ENCODE data around the gene FSTL4. TPM values are rescaled to one million over a fixed set of nuclear protein-coding genes. Genes with fewer than 3 reads are reported as not detected.

The FSTL4 gene
- total RNA-seq, 4 donors from 2014 or later = 0.41 TPM; not detected in 3

- no peak for DNase-seq
- TF ChIP-seq CTCF (IDR thresholded peaks at IDR 0.05) (no peak), POLR2A (IDR thresholded peaks at IDR 0.05) (no peak)
- intact Hi-C loops (cut with DNase I; ENCODE audit: low total_unique reads) = no loop called here
Observed at GRCh38 chr5:133403741-133404364, 208.5 kb downstream of the FSTL4 start.

GRCh38 chr5:133402775-133403174 lies 209.6 kb downstream of the FSTL4 start:
- DNase-seq = no peak
- intact Hi-C loops (cut with DNase I; ENCODE audit: low total_unique reads) = no loop called here
- Histone ChIP-seq H3K9me3 (no peaks in the 10 kb centered on the region), H3K27ac (no peak overlapping the region), H3K4me3 (no peak overlapping the region), H3K36me3 (no peaks in the 10 kb centered on the region), H3K27me3 (no peaks in the 10 kb centered on the region), H3K4me1 (no peaks in the 10 kb centered on the region)
- TF ChIP-seq POLR2A (IDR thresholded peaks at IDR 0.05) (no peak), CTCF (IDR thresholded peaks at IDR 0.05) (no peak)

More at GRCh38 chr5:133403741-133404364, 208.5 kb downstream of the FSTL4 start:
- Histone ChIP-seq H3K4me1 (no peaks in the 10 kb centered on the region), H3K36me3 (no peaks in the 10 kb centered on the region), H3K9me3 (no peaks in the 10 kb centered on the region), H3K4me3 (no peak overlapping the region), H3K27ac (no peak overlapping the region), H3K27me3 (no peaks in the 10 kb centered on the region)

GRCh38 chr5:133401731-133402347 lies 210.5 kb downstream of the FSTL4 start:
- Histone ChIP-seq H3K4me3 (no peak overlapping the region), H3K27ac (no peak overlapping the region), H3K9me3 (no peaks in the 10 kb centered on the region), H3K4me1 (no peaks in the 10 kb centered on the region), H3K27me3 (no peaks in the 10 kb centered on the region), H3K36me3 (no peaks in the 10 kb centered on the region)
- DNase-seq = no peak
- intact Hi-C loops (cut with DNase I; ENCODE audit: low total_unique reads) = no loop called here
- TF ChIP-seq CTCF (IDR thresholded peaks at IDR 0.05) = no peak
- TF ChIP-seq POLR2A (IDR thresholded peaks at IDR 0.05) = no peak

- no peaks in the 10 kb centered on the region for H3K9me3 ChIP-seq
- H3K36me3 ChIP-seq = no peaks in the 10 kb centered on the region
- intact Hi-C loops (cut with DNase I; ENCODE audit: low total_unique reads) = no loop called here
- H3K27ac ChIP-seq = no peak overlapping the region
- no peak for DNase-seq
- H3K4me1 ChIP-seq = no peaks in the 10 kb centered on the region
- no peak for TF ChIP-seq POLR2A (IDR thresholded peaks at IDR 0.05)
- no peak for TF ChIP-seq CTCF (IDR thresholded peaks at IDR 0.05)
- H3K27me3 ChIP-seq = no peaks in the 10 kb centered on the region
- H3K4me3 ChIP-seq = no peak overlapping the region
Observed at GRCh38 chr5:133400831-133401351, 211.4 kb downstream of the FSTL4 start.

- no peak for TF ChIP-seq POLR2A (IDR thresholded peaks at IDR 0.05)
- no peak for TF ChIP-seq CTCF (IDR thresholded peaks at IDR 0.05)
- no peak for DNase-seq
- H3K4me3 ChIP-seq = no peak overlapping the region
- no peaks in the 10 kb centered on the region for H3K27me3 ChIP-seq
- no peaks in the 10 kb centered on the region for H3K4me1 ChIP-seq
- H3K9me3 ChIP-seq = no peaks in the 10 kb centered on the region
- no peaks in the 10 kb centered on the region for H3K36me3 ChIP-seq
- no peak overlapping the region for H3K27ac ChIP-seq
- intact Hi-C loops (cut with DNase I; ENCODE audit: low total_unique reads) = no loop called here
Observed at GRCh38 chr5:133400120-133400519, 212.2 kb downstream of the FSTL4 start.

All from uterus (tissue), 4 donors.